B cell (primary cell): ENCODE data around the gene AGAP1. TPM values are rescaled to one million over a fixed set of nuclear protein-coding genes. Genes with fewer than 3 reads are reported as not detected.

Source experiments
- ATAC-seq: fragments of 200-7000 bp; cut with Tn5 transposase; one replicate; pipeline ENCODE4 v1.10.0; 2021; ENCODE audit warnings: low read depth, mild to moderate bottlenecking, moderate number of reproducible peaks, moderate library complexity
- CTCF ChIA-PET: fragments of 350-600 bp; sonication (Branson Sonifier 250); formaldehyde crosslinking; loops from one replicate; lab custom pipeline; 2021; ENCODE audit warnings: antibody characterized with exemption, inconsistent platforms; lab: Charles Lee
- POLR2A ChIA-PET: fragments of 350-600 bp; sonication (Branson Sonifier 250); formaldehyde crosslinking; loops from one replicate; lab custom pipeline; 2021; ENCODE audit warnings: antibody characterized with exemption; lab: Charles Lee
- DNase-seq: peaks from one replicate; pipeline ENCODE4 v3.0.0; 2013
- H2AFZ ChIP-seq: 2 replicates; pipeline ENCODE4 v1.6.1; 2012; ENCODE audit warnings: mild to moderate bottlenecking, low read depth, low read length; ENCODE audit not compliant: insufficient read depth, poor library complexity, severe bottlenecking
- H3K27ac ChIP-seq, 2 donors: 1 replicate in 1 of 2; 2 replicates in 1 of 2; pipeline ENCODE4 v1.5.1; 2012 to 2013; ENCODE audit warnings: low read length in 2 of 2, mild to moderate bottlenecking in 2 of 2, moderate library complexity in 1 of 2
- H3K27me3 ChIP-seq, 4 experiments: fragments of 200-600 bp in 1 of 4; sonication (generic) in 1 of 4; replicated peaks in 1 of 4; 1 replicate in 2 of 4; 2 replicates in 2 of 4; pipeline versions ENCODE4 v1.6.1 to v1.7.0; 2013 to 2016; ENCODE audit warnings: low read length in 3 of 4, mild to moderate bottlenecking in 2 of 4, mixed read lengths in 1 of 4, moderate library complexity in 1 of 4; ENCODE audit not compliant: insufficient read depth in 4 of 4, control insufficient read depth in 3 of 4; ENCODE audit errors: control extremely low read depth in 1 of 4
- H3K36me3 ChIP-seq, 2 experiments: replicated peaks in 1 of 2; 1 replicate in 1 of 2; 2 replicates in 1 of 2; pipeline versions ENCODE4 v1.6.1 to v1.7.1; 2013; ENCODE audit warnings: low read length in 1 of 2; ENCODE audit not compliant: insufficient read depth in 2 of 2, control insufficient read depth in 1 of 2; ENCODE audit errors: control extremely low read depth in 1 of 2, extremely low read depth in 1 of 2
- H3K4me1 ChIP-seq, 2 donors: fragments of 200-600 bp in 1 of 2; sonication (generic) in 1 of 2; 1 replicate in 1 of 2; 2 replicates in 1 of 2; pipeline versions ENCODE4 v1.5.1 to v1.6.1; 2013 to 2017; ENCODE audit warnings: low read length in 2 of 2; ENCODE audit not compliant: control insufficient read depth in 2 of 2, insufficient read depth in 2 of 2
- H3K4me2 ChIP-seq: replicated peaks from 2 replicates; pipeline ENCODE3; 2012; ENCODE audit warnings: mild to moderate bottlenecking, low read depth, low read length; ENCODE audit not compliant: poor library complexity, severe bottlenecking
- H3K4me3 ChIP-seq, 5 experiments: fragments of 200-600 bp in 1 of 5; sonication (generic) in 1 of 5; 1 replicate in 3 of 5; 2 replicates in 2 of 5; pipeline versions ENCODE4 v1.5.1 to v1.7.0; 2011 to 2016; ENCODE audit warnings: low read length in 4 of 5, mild to moderate bottlenecking in 4 of 5, low read depth in 2 of 5, control low read depth in 1 of 5, moderate library complexity in 1 of 5; ENCODE audit not compliant: insufficient read depth in 1 of 5; ENCODE audit errors: control extremely low read depth in 1 of 5, extremely low read depth in 1 of 5
- H3K79me2 ChIP-seq: fragments of 200-600 bp; sonication (generic); one replicate; pipeline ENCODE4 v1.6.0; 2016; ENCODE audit warnings: low read length; ENCODE audit not compliant: control insufficient read depth, insufficient read depth
- H3K9ac ChIP-seq: fragments of 200-600 bp; sonication (generic); 2 replicates; pipeline ENCODE4 v1.6.1; 2017; ENCODE audit warnings: mild to moderate bottlenecking, low read length, moderate library complexity
- H3K9me3 ChIP-seq, 3 donors: one replicate each; pipeline versions ENCODE4 v1.6.1 to v1.7.1; 2013; ENCODE audit warnings: low read length in 2 of 3; ENCODE audit not compliant: control insufficient read depth in 2 of 3, insufficient read depth in 1 of 3; ENCODE audit errors: control extremely low read depth in 1 of 3
- H4K20me1 ChIP-seq: 2 replicates; pipeline ENCODE4 v1.6.0; 2012; ENCODE audit warnings: mild to moderate bottlenecking, low read length; ENCODE audit not compliant: insufficient read depth, control insufficient read depth, poor library complexity, severe bottlenecking
- H3K27ac Mint-ChIP-seq: one replicate; pipeline ENCODE4 v1.8.0; 2021; ENCODE audit warnings: mixed read lengths
- H3K27me3 Mint-ChIP-seq: one replicate; pipeline ENCODE4 v1.8.0; 2021; ENCODE audit warnings: mixed read lengths
- H3K4me1 Mint-ChIP-seq: one replicate; pipeline ENCODE4 v1.8.0; 2021; ENCODE audit warnings: mixed read lengths
- H3K4me3 Mint-ChIP-seq: one replicate; pipeline ENCODE4 v1.8.0; 2021; ENCODE audit warnings: mixed read lengths
- H3K9me3 Mint-ChIP-seq: one replicate; pipeline ENCODE4 v1.8.0; 2022; ENCODE audit warnings: mixed read lengths; ENCODE audit not compliant: insufficient read depth
- CTCF ChIP-seq: fragments of 200-600 bp; IDR thresholded peaks from one replicate; pipeline ENCODE4 v1.8.0; 2022; ENCODE audit warnings: antibody characterized with exemption, mild to moderate bottlenecking
- EZH2 ChIP-seq: IDR thresholded peaks from 2 replicates; pipeline ENCODE4 v1.6.1; 2012; ENCODE audit warnings: borderline replicate concordance, low read depth, mild to moderate bottlenecking, moderate library complexity, low read length; ENCODE audit not compliant: insufficient read depth, poor library complexity, severe bottlenecking
- WGBS: methylation state at CpG from one replicate; pipeline ENCODE4 v1.1.5; 2013; ENCODE audit warnings: missing lambda C conversion rate; ENCODE audit not compliant: insufficient coverage; 5-methylcytosine and 5-hydroxymethylcytosine counted together
- intact Hi-C: fragments of 100-400 bp; cut with micrococcal nuclease; formaldehyde crosslinking; loops from one replicate; pipeline ENCODE4 v1.10.0; 2022
- polyA plus RNA-seq: library from polyadenylated mRNA; depleted of rRNA; stranded (reverse); fragments of >200 nt; gene quantifications from 2 replicates; pipeline ENCODE4 v1.2.3, GENCODE V29; 2012
- total RNA-seq, 2 donors: library from RNA; stranded (reverse); fragments of 120-200 nt in 1 of 2; gene quantifications; 1 replicate in 1 of 2; 2 replicates in 1 of 2; pipeline versions ENCODE4 v1.2.3 to v1.2.4, GENCODE V29; 2013 to 2022

The AGAP1 gene
- total and polyA plus RNA-seq, 2 donors (not counting 1 experiment from before 2014, with no cell fraction given) = 0.01 TPM; not detected in 1

GRCh38 chr2:236001166-236001828 is 507.5 kb downstream of the AGAP1 start:
- Histone ChIP-seq H3K27ac (no peak overlapping the region), H2AFZ (no peak overlapping the region), H3K79me2 (no peaks in the 10 kb centered on the region), H3K4me1 (no peaks in the 10 kb centered on the region), H4K20me1 (no peaks in the 10 kb centered on the region), H3K9ac (no peak overlapping the region), H3K4me3 (no peak overlapping the region), H3K36me3 (no peaks in the 10 kb centered on the region), H3K9me3 (peaks cover 0 to 13% (median 0%) of the 10 kb centered on the region in 3 donors), H3K27me3 (no peaks in the 10 kb centered on the region), H3K4me2 (no peak overlapping the region)
- Mint-ChIP-seq H3K4me3 (no peak overlapping the region), H3K9me3 (peaks cover 3% of the 10 kb centered on the region), H3K27ac (peak overlapping the region; percentile 28), H3K4me1 (no peaks in the 10 kb centered on the region), H3K27me3 (peaks cover 2% of the 10 kb centered on the region)
- ATAC-seq (no peak), DNase-seq (no peak)
- CTCF ChIA-PET = no interaction called here
- POLR2A ChIA-PET = no interaction called here
- TF ChIP-seq EZH2 = no peak
- no peak for TF ChIP-seq CTCF
- intact Hi-C loops = no loop called here
- 93% methylated on average over 13 of the region's 20 CpGs for WGBS

- DNase-seq (no peak), ATAC-seq (no peak)
- peaks cover 0 to 13% (median 0%) of the 10 kb centered on the region in 3 donors for H3K9me3 ChIP-seq
- H3K79me2 ChIP-seq = no peaks in the 10 kb centered on the region
- no peak overlapping the region for H3K4me2 ChIP-seq
- Mint-ChIP-seq H3K27ac (no peak overlapping the region), H3K4me3 (no peak overlapping the region), H3K27me3 (peaks cover 2% of the 10 kb centered on the region), H3K9me3 (peaks cover 3% of the 10 kb centered on the region), H3K4me1 (no peaks in the 10 kb centered on the region)
- no peak overlapping the region for H3K27ac ChIP-seq
- H2AFZ ChIP-seq = no peak overlapping the region
- H4K20me1 ChIP-seq = no peaks in the 10 kb centered on the region
- intact Hi-C loops = no loop called here
- H3K4me1 ChIP-seq = no peaks in the 10 kb centered on the region
- no peak overlapping the region for H3K4me3 ChIP-seq
- no peaks in the 10 kb centered on the region for H3K36me3 ChIP-seq
- H3K9ac ChIP-seq = no peak overlapping the region
- CTCF ChIA-PET = no interaction called here
- POLR2A ChIA-PET = no interaction called here
- TF ChIP-seq EZH2 = no peak
- TF ChIP-seq CTCF = no peak
- H3K27me3 ChIP-seq = no peaks in the 10 kb centered on the region
- 97% methylated on average over 7 of the region's 8 CpGs for WGBS
Measured at GRCh38 chr2:236001854-236002253, 508.0 kb downstream of the AGAP1 start.
